Hepatocyte (in vitro differentiated cells): Measurements from ENCODE around the gene AMHR2.

Source experiments
- EZH2 ChIP-seq: fragments of 200-600 bp; sonication (generic); IDR thresholded peaks from 2 replicates; pipeline ENCODE4 v1.6.1; 2016; ENCODE audit warnings: antibody characterized with exemption, mild to moderate bottlenecking, borderline replicate concordance
- TF ChIP-seq, protein P1 (sequence below): fragments of 200-600 bp; sonication (generic); IDR thresholded peaks from 2 replicates; pipeline ENCODE4 v1.5.1; 2016; ENCODE audit warnings: antibody characterized with exemption, mild to moderate bottlenecking; ENCODE audit not compliant: poor library complexity

DNA sequence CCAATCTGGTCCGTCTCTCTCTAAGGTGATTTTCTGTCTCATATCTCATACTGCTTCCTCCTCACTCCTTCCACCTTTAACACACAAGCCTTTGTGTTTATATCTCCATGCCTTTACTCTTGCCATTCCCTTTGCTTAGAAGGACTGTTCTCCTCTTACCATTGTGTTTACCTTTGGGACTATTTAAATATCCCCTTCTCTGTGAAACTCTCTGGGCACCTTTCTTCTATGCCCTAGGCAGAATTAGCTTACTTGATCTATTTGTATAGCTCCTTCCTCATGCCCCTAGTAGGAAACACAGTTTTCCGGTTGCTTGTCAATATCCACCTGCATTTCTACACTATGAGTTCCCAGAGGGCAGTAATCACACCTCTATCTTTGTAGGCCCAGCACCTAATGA, 3.9 kb upstream of the AMHR2 start:
- TF ChIP-seq EZH2, result no peak
- TF ChIP-seq, protein P1, sequence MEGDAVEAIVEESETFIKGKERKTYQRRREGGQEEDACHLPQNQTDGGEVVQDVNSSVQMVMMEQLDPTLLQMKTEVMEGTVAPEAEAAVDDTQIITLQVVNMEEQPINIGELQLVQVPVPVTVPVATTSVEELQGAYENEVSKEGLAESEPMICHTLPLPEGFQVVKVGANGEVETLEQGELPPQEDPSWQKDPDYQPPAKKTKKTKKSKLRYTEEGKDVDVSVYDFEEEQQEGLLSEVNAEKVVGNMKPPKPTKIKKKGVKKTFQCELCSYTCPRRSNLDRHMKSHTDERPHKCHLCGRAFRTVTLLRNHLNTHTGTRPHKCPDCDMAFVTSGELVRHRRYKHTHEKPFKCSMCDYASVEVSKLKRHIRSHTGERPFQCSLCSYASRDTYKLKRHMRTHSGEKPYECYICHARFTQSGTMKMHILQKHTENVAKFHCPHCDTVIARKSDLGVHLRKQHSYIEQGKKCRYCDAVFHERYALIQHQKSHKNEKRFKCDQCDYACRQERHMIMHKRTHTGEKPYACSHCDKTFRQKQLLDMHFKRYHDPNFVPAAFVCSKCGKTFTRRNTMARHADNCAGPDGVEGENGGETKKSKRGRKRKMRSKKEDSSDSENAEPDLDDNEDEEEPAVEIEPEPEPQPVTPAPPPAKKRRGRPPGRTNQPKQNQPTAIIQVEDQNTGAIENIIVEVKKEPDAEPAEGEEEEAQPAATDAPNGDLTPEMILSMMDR, result no peak
